GM12875 (cell line): ENCODE measurements around the gene MARCHF9.

ENCODE experiments used
- H3K4me3 ChIP-seq: one replicate; pipeline ENCODE4 v1.5.1; 2011; ENCODE audit warnings: low read depth, low read length, control low read depth
- TF ChIP-seq, protein P1 (sequence below): IDR thresholded peaks from 2 replicates; pipeline ENCODE4 v1.5.1; 2011; ENCODE audit warnings: low read depth, mild to moderate bottlenecking, control low read depth, inconsistent platforms, low read length, moderate library complexity, borderline replicate concordance; ENCODE audit not compliant: insufficient read depth

Gene MARCHF9

GRCh38 chr12:57736741-57737466 lies 18.0 kb upstream of the MARCHF9 start:
- H3K4me3 ChIP-seq: no peak overlapping the region
- TF ChIP-seq, protein P1, sequence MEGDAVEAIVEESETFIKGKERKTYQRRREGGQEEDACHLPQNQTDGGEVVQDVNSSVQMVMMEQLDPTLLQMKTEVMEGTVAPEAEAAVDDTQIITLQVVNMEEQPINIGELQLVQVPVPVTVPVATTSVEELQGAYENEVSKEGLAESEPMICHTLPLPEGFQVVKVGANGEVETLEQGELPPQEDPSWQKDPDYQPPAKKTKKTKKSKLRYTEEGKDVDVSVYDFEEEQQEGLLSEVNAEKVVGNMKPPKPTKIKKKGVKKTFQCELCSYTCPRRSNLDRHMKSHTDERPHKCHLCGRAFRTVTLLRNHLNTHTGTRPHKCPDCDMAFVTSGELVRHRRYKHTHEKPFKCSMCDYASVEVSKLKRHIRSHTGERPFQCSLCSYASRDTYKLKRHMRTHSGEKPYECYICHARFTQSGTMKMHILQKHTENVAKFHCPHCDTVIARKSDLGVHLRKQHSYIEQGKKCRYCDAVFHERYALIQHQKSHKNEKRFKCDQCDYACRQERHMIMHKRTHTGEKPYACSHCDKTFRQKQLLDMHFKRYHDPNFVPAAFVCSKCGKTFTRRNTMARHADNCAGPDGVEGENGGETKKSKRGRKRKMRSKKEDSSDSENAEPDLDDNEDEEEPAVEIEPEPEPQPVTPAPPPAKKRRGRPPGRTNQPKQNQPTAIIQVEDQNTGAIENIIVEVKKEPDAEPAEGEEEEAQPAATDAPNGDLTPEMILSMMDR: no peak

- TF ChIP-seq, protein P1: no peak
- H3K4me3 ChIP-seq: no peak overlapping the region
Measured at GRCh38 chr12:57737467-57738460, 17.1 kb upstream of the MARCHF9 start.

DNA sequence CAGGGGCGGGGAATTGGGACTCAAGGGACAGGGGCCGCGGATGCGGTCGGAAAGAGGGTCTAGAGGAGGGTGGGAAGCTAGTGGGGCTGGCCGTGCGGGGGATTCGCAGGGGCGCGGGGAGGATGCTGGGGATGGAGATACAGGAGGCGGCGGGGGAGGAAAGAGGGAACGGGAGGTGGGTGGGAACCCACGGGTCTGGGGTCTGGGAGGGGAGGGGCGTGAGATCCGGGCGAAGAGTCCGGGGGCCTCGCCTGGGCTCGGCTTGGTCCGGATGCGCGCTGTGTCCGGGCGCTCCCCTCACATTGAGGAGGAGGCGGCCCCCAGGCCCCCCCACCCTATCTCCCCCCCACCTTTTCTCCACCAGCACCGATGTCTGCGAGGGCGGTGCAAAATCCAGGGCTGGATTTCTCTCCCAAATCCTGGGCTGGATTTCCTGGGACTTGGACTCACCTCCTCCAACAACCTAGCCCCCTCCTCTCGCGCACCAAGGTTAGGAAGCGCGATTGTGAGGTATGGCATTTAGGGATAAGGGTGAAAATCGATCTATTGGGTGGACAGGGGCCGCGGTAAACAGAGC lies 16.2 kb upstream of the MARCHF9 start, which contains the start of gene AGAP2:
Gene AGAP2 (minus strand): TSS at position 82 of the 577 bp plus-strand sequence. CDS start 496 bp downstream, outside the sequence.
- no peak within 1 kb of the TSS for H3K4me3 ChIP-seq
- TF ChIP-seq, protein P1: no peak

GRCh38 chr12:57739387-57739786 lies 15.5 kb upstream of the MARCHF9 start:
- TF ChIP-seq, protein P1: no peak
- no peak overlapping the region for H3K4me3 ChIP-seq

- H3K4me3 ChIP-seq: no peak overlapping the region
Measured at GRCh38 chr12:57739914-57740538, 14.9 kb upstream of the MARCHF9 start.

More at GRCh38 chr12:57739914-57740538, 14.9 kb upstream of the MARCHF9 start:
- TF ChIP-seq, protein P1: no peak
